Measurements from ENCODE around the gene EIF4H. TPM values are rescaled to one million over a fixed set of nuclear protein-coding genes. Genes with fewer than 3 reads are reported as not detected.

EIF4H gene
- total and polyA plus RNA-seq, 9 of the 15 experiments (the other 6 are each of a cell fraction or from before 2014, with no cell fraction given), result 11.0 to 435 (median 319) TPM

- TF ChIP-seq TBP (optimal IDR thresholded peaks at IDR 0.05; ENCODE audit: low read depth, low read length), result no peak
- TF ChIP-seq BCOR (IDR thresholded peaks at IDR 0.05), result peak; percentile 41; the same call in 1 of the 2 replicates
Observed at GRCh38 chr7:74126220-74126880, 47.8 kb upstream of the EIF4H start (continued).

GRCh38 chr7:74129887-74130286, 44.3 kb upstream of the EIF4H start:
- Histone ChIP-seq H3K9ac (ENCODE audit: insufficient read depth in 1 of 2, low read depth in 2 of 2, low read length in 2 of 2) (no peak overlapping the region), H3K9me3 (replicated peaks; ENCODE audit: control insufficient read depth, insufficient read depth, low read depth, low read length) (no peaks in the 10 kb centered on the region), H3K36me3 (ENCODE audit: control insufficient read depth, insufficient read depth, low read length) (no peaks in the 10 kb centered on the region), H3K9me1 (ENCODE audit: control insufficient read depth, insufficient read depth, low read length) (no peaks in the 10 kb centered on the region), H4K20me1 (replicated peaks; ENCODE audit: control insufficient read depth, insufficient read depth, low read length) (no peaks in the 10 kb centered on the region), H3K4me3 (no peak overlapping the region), H3K4me2 (ENCODE audit: insufficient read depth, low read length) (no peak overlapping the region), H3K79me2 (ENCODE audit: control insufficient read depth, insufficient read depth, low read length) (no peaks in the 10 kb centered on the region), H3K27ac (ENCODE audit: extremely low read depth, low read depth, low read length) (no peak overlapping the region), H3K4me1 (replicated peaks in 1 of 2; ENCODE audit: control insufficient read depth in 2 of 2, insufficient read depth in 2 of 2, low read length in 2 of 2) (peaks cover 0 to 3% of the 10 kb centered on the region in 2 experiments; a peak in 1 of 5 replicates), H3K27me3 (ENCODE audit: control insufficient read depth in 2 of 2, insufficient read depth in 2 of 2, low read length in 2 of 2) (no peaks in the 10 kb centered on the region), H2AFZ (ENCODE audit: low read depth, low read length) (no peak overlapping the region)
- ATAC-seq, result no peak
- ChIA-PET POLR2A (interaction anchor here (0.6 kb wide), 1 partner anchor 1776 kb away, joined by 3 read pairs; no protein-coding TSS in a partner anchor), CTCF (ENCODE audit: low intra/inter-chr PET ratio) (no interaction called here)
- in situ Hi-C loops (cut with MboI), result no loop called here
- FAIRE-seq, result no peak
- no TSS peak for BruUV-seq (replicated peaks)
- 28% methylated on average over 2 of the region's 2 CpGs for WGBS (ENCODE audit: insufficient coverage, low coverage, missing lambda C conversion rate)
- intact Hi-C loops (cut with micrococcal nuclease), result no loop called here
- no peak for DNase-seq (ENCODE audit: extremely low read depth in 1 of 4, low spot score in 3 of 4)
- TF ChIP-seq ERF (CRISPR knock-in tag; IDR thresholded peaks at IDR 0.05), result no peak
- no peak for TF ChIP-seq E2F8 (IDR thresholded peaks at IDR 0.05; ENCODE audit: low read depth, partially characterized antibody)
- TF ChIP-seq EGR1 (conservative IDR thresholded peaks at IDR 0.05), result no peak
- no peak for TF ChIP-seq SMARCC2 (IDR thresholded peaks at IDR 0.05; ENCODE audit: low read depth)
- no peak for TF ChIP-seq ZNF583 (CRISPR knock-in tag; IDR thresholded peaks at IDR 0.05)
- no peak for TF ChIP-seq CHD1 (IDR thresholded peaks at IDR 0.05; ENCODE audit: low read length)
- TF ChIP-seq E4F1 (CRISPR knock-in tag; IDR thresholded peaks at IDR 0.05; ENCODE audit: borderline replicate concordance), result no peak
- TF ChIP-seq ZKSCAN3 (CRISPR knock-in tag; IDR thresholded peaks at IDR 0.05), result no peak
- TF ChIP-seq CBX5 (IDR thresholded peaks at IDR 0.05; ENCODE audit: borderline replicate concordance, low read depth), result no peak
- no peak for TF ChIP-seq NKRF (IDR thresholded peaks at IDR 0.05; ENCODE audit: borderline replicate concordance)
- no peak for TF ChIP-seq ZNF212 (CRISPR knock-in tag; IDR thresholded peaks at IDR 0.05)
- TF ChIP-seq SRSF1 (IDR thresholded peaks at IDR 0.05; ENCODE audit: low read depth, low read length), result no peak
- no peak for TF ChIP-seq NFATC3 (IDR thresholded peaks at IDR 0.05)
- TF ChIP-seq FOS (IDR thresholded peaks at IDR 0.05; ENCODE audit: extremely low read depth, insufficient read length), result no peak

Data from K562 (cell line).